T-cell (primary cell): ENCODE results near the gene IQGAP1. TPM values are rescaled to one million over a fixed set of nuclear protein-coding genes. Genes with fewer than 3 reads are reported as not detected.
"Not testable (repeated sequence)": the region's sequence is repeated elsewhere in the genome, so short reads cannot be mapped to it uniquely, and the experiment has no call there.

Source experiments
- ATAC-seq, 4 experiments: fragments of 200-7000 bp in 3 of 4; fragments of 150-1000 bp in 1 of 4; cut with Tn5 transposase; replicated peaks in 1 of 4; 1 replicate in 3 of 4; 2 replicates in 1 of 4; pipeline ENCODE4 v1.10.0; 2021; ENCODE audit warnings: moderate library complexity in 3 of 4, mild to moderate bottlenecking in 2 of 4, moderate number of reproducible peaks in 1 of 4
- CTCF ChIA-PET, 2 donors: fragments of 300-600 bp; sonication (Branson Sonifier 250); formaldehyde crosslinking; loops; one replicate each; lab custom pipeline; 2022; ENCODE audit warnings: antibody characterized with exemption in 2 of 2; lab: Charles Lee
- POLR2A ChIA-PET, 2 donors: fragments of 300-600 bp; sonication (Branson Sonifier 250); formaldehyde crosslinking; loops; one replicate each; lab custom pipeline; 2022; ENCODE audit warnings: antibody characterized with exemption in 2 of 2; lab: Charles Lee
- DNase-seq, 35 experiments: peaks; one replicate each; pipeline versions ENCODE4 v3.0.0 to v3.0.0-alpha.2; 2013 to 2023
- H3K27ac ChIP-seq: one replicate; pipeline ENCODE4 v1.5.1; 2013; ENCODE audit warnings: low read length
- H3K27me3 ChIP-seq, 2 experiments: replicated peaks in 1 of 2; 1 replicate in 1 of 2; 2 replicates in 1 of 2; pipeline versions ENCODE4 v1.6.1 to v1.7.0; 2013; ENCODE audit warnings: low read length in 1 of 2, mixed read lengths in 1 of 2; ENCODE audit not compliant: control insufficient read depth in 2 of 2, insufficient read depth in 2 of 2; ENCODE audit errors: extremely low read depth in 1 of 2
- H3K36me3 ChIP-seq, 2 donors: 1 replicate in 1 of 2; 2 replicates in 1 of 2; pipeline versions ENCODE4 v1.6.1 to v1.7.0; 2013; ENCODE audit warnings: low read length in 1 of 2; ENCODE audit not compliant: control insufficient read depth in 2 of 2, insufficient read depth in 1 of 2; ENCODE audit errors: extremely low read depth in 1 of 2
- H3K4me1 ChIP-seq, 2 experiments: 1 replicate in 1 of 2; 2 replicates in 1 of 2; pipeline versions ENCODE4 v1.6.1 to v1.7.0; 2013; ENCODE audit warnings: low read length in 2 of 2, mixed read lengths in 1 of 2; ENCODE audit not compliant: insufficient read depth in 2 of 2, control insufficient read depth in 1 of 2; ENCODE audit errors: extremely low read depth in 1 of 2
- H3K4me3 ChIP-seq, 2 donors: 1 replicate in 1 of 2; 2 replicates in 1 of 2; pipeline versions ENCODE4 v1.5.1 to v1.7.0; 2013; ENCODE audit warnings: mild to moderate bottlenecking in 2 of 2, low read length in 1 of 2, moderate library complexity in 1 of 2; ENCODE audit not compliant: control insufficient read depth in 1 of 2; ENCODE audit errors: extremely low read depth in 1 of 2
- H3K9me3 ChIP-seq: 2 replicates; pipeline ENCODE4 v1.7.0; 2013
- H3K27ac Mint-ChIP-seq, 2 donors: one replicate each; pipeline ENCODE4 v1.8.0; 2020 to 2021; ENCODE audit warnings: mild to moderate bottlenecking in 2 of 2, mixed read lengths in 2 of 2
- H3K27me3 Mint-ChIP-seq, 2 donors: one replicate each; pipeline ENCODE4 v1.8.0; 2021 to 2022; ENCODE audit warnings: mixed read lengths in 2 of 2
- H3K36me3 Mint-ChIP-seq: one replicate; pipeline ENCODE4 v1.8.0; 2021; ENCODE audit warnings: mixed read lengths
- H3K4me1 Mint-ChIP-seq, 3 donors: one replicate each; pipeline ENCODE4 v1.8.0; 2020 to 2022; ENCODE audit warnings: mixed read lengths in 3 of 3, mild to moderate bottlenecking in 1 of 3
- H3K4me3 Mint-ChIP-seq, 3 donors: one replicate each; pipeline ENCODE4 v1.8.0; 2020 to 2022; ENCODE audit warnings: mild to moderate bottlenecking in 3 of 3, mixed read lengths in 3 of 3, moderate library complexity in 3 of 3
- H3K9me3 Mint-ChIP-seq, 3 donors: one replicate each; pipeline ENCODE4 v1.8.0; 2020 to 2022; ENCODE audit warnings: mixed read lengths in 3 of 3
- WGBS: methylation state at CpG from one replicate; pipeline ENCODE4 v1.1.5; 2013; ENCODE audit warnings: missing lambda C conversion rate; ENCODE audit not compliant: insufficient coverage; 5-methylcytosine and 5-hydroxymethylcytosine counted together
- total RNA-seq, 35 experiments: library from RNA in 6 of 35; stranded (reverse) in 6 of 35; fragments of 120-200 nt in 1 of 35; gene quantifications; one replicate each; pipeline versions ENCODE4 v1.2.1 to v1.2.4 and lab custom pipeline; 2013 to 2026

Gene IQGAP1
- total RNA-seq, 5 donors from 2014 or later (not counting 1 experiment from before 2014, with no cell fraction given) = 125 to 158 (median 127) TPM

- Histone ChIP-seq H3K4me3 (no peak overlapping the region), H3K27ac (no peak overlapping the region), H3K27me3 (no peaks in the 10 kb centered on the region), H3K9me3 (no peaks in the 10 kb centered on the region), H3K4me1 (peaks cover 15 to 18% of the 10 kb centered on the region in 2 experiments), H3K36me3 (no peaks in the 10 kb centered on the region)
- Mint-ChIP-seq H3K27ac (no peak overlapping the region), H3K4me3 (no peak overlapping the region), H3K4me1 (peaks cover 14 to 20% (median 18%) of the 10 kb centered on the region in 3 donors), H3K9me3 (no peaks in the 10 kb centered on the region), H3K36me3 (no peaks in the 10 kb centered on the region), H3K27me3 (no peaks in the 10 kb centered on the region)
- CTCF ChIA-PET = interaction anchor here in 1 of 2 donors (0.5 kb wide), 1 partner anchor 16 kb away, joined by 3 read pairs; no protein-coding TSS in a partner anchor
- DNase-seq (no peak), ATAC-seq (no peak)
- POLR2A ChIA-PET = interaction anchor here in 1 of 2 donors (0.6 kb wide), 1 partner anchor 957 kb away, joined by 4 read pairs; no protein-coding TSS in a partner anchor
- no CpG with 5 or more reads among the region's 2 CpGs for WGBS
Measured at GRCh38 chr15:90345857-90346256, 42.2 kb upstream of the IQGAP1 start.

- H3K36me3 Mint-ChIP-seq, DNase-seq, H3K9me3 Mint-ChIP-seq, H3K36me3 ChIP-seq, H3K27ac ChIP-seq, ATAC-seq, POLR2A ChIA-PET, H3K9me3 ChIP-seq, CTCF ChIA-PET, H3K4me3 Mint-ChIP-seq, H3K27me3 Mint-ChIP-seq, H3K27ac Mint-ChIP-seq, H3K4me3 ChIP-seq, H3K27me3 ChIP-seq: not testable (repeated sequence)
- H3K4me1 ChIP-seq = peaks cover 15 to 17% of the 10 kb centered on the region in 2 experiments
- no CpG with 5 or more reads among the region's 1 CpG for WGBS
- H3K4me1 Mint-ChIP-seq = peaks cover 16 to 20% (median 20%) of the 10 kb centered on the region in 3 donors
Measured at GRCh38 chr15:90347431-90348065, 40.5 kb upstream of the IQGAP1 start.

- H3K9me3 Mint-ChIP-seq = no peaks in the 10 kb centered on the region
- 96% methylated on average over 6 of the region's 6 CpGs for WGBS
- peaks cover 11 to 14% (median 12%) of the 10 kb centered on the region in 3 donors for H3K4me1 Mint-ChIP-seq
- Histone ChIP-seq H3K4me3 (no peak overlapping the region), H3K9me3 (no peaks in the 10 kb centered on the region), H3K27me3 (peaks cover 0 to 10% of the 10 kb centered on the region in 2 experiments), H3K27ac (no peak overlapping the region), H3K36me3 (no peaks in the 10 kb centered on the region), H3K4me1 (peaks cover 8 to 17% of the 10 kb centered on the region in 2 experiments)
- CTCF ChIA-PET = no interaction called here
- POLR2A ChIA-PET = interaction anchor here in 1 of 2 donors (0.6 kb wide), 1 partner anchor 260 kb away, joined by 5 read pairs; no protein-coding TSS in a partner anchor
- no peak for DNase-seq
- H3K4me3 Mint-ChIP-seq = no peak overlapping the region
- no peak overlapping the region for H3K27ac Mint-ChIP-seq
- no peaks in the 10 kb centered on the region for H3K27me3 Mint-ChIP-seq
- H3K36me3 Mint-ChIP-seq = no peaks in the 10 kb centered on the region
- no peak for ATAC-seq
Measured at GRCh38 chr15:90348456-90348855, 39.6 kb upstream of the IQGAP1 start.

- ChIA-PET POLR2A (interaction anchor here in 1 of 2 donors (0.6 kb wide), 1 partner anchor 260 kb away, joined by 5 read pairs; no protein-coding TSS in a partner anchor), CTCF (no interaction called here)
- no peak overlapping the region for H3K27ac Mint-ChIP-seq
Measured at GRCh38 chr15:90349072-90349471, 39.0 kb upstream of the IQGAP1 start.

GRCh38 chr15:90349821-90350220 lies 38.2 kb upstream of the IQGAP1 start:
- H3K36me3 Mint-ChIP-seq = no peaks in the 10 kb centered on the region
- H3K4me3 Mint-ChIP-seq = no peak overlapping the region
- Histone ChIP-seq H3K4me3 (no peak overlapping the region), H3K27me3 (peaks cover 0 to 10% of the 10 kb centered on the region in 2 experiments), H3K27ac (no peak overlapping the region), H3K36me3 (no peaks in the 10 kb centered on the region), H3K4me1 (peaks cover 6 to 16% of the 10 kb centered on the region in 2 experiments), H3K9me3 (no peaks in the 10 kb centered on the region)
- peak in 1 of 35 experiments; percentile 25 for DNase-seq
- 62% methylated on average over 5 of the region's 9 CpGs for WGBS
- peak overlapping the region in 1 of 2 donors; percentile 40 for H3K27ac Mint-ChIP-seq
- POLR2A ChIA-PET = no interaction called here
- H3K4me1 Mint-ChIP-seq = peaks cover 6 to 10% (median 7%) of the 10 kb centered on the region in 3 donors
- CTCF ChIA-PET = no interaction called here
- no peaks in the 10 kb centered on the region for H3K27me3 Mint-ChIP-seq
- no peak for ATAC-seq
- H3K9me3 Mint-ChIP-seq = no peaks in the 10 kb centered on the region

More at GRCh38 chr15:90349072-90349471, 39.0 kb upstream of the IQGAP1 start:
- no peaks in the 10 kb centered on the region for H3K9me3 Mint-ChIP-seq
- H3K4me1 Mint-ChIP-seq = peaks cover 6 to 10% (median 7%) of the 10 kb centered on the region in 3 donors
- DNase-seq = no peak
- no peak overlapping the region for H3K4me3 ChIP-seq
- H3K27ac ChIP-seq = no peak overlapping the region
- no peaks in the 10 kb centered on the region for H3K36me3 ChIP-seq
- no peaks in the 10 kb centered on the region for H3K36me3 Mint-ChIP-seq
- H3K4me1 ChIP-seq = peaks cover 6 to 16% of the 10 kb centered on the region in 2 experiments
- 98% methylated on average over 8 of the region's 21 CpGs for WGBS
- H3K27me3 ChIP-seq = peaks cover 0 to 10% of the 10 kb centered on the region in 2 experiments
- no peaks in the 10 kb centered on the region for H3K27me3 Mint-ChIP-seq
- H3K4me3 Mint-ChIP-seq = no peak overlapping the region
- no peaks in the 10 kb centered on the region for H3K9me3 ChIP-seq
- ATAC-seq = no peak

- Mint-ChIP-seq H3K27ac (no peak overlapping the region), H3K27me3 (no peaks in the 10 kb centered on the region), H3K4me1 (peaks cover 6 to 10% (median 7%) of the 10 kb centered on the region in 3 donors), H3K4me3 (peak overlapping the region; percentile 83 to 91 (median 87)), H3K9me3 (no peaks in the 10 kb centered on the region), H3K36me3 (no peaks in the 10 kb centered on the region)
- H3K4me1 ChIP-seq = peaks cover 6 to 16% of the 10 kb centered on the region in 2 experiments
- H3K9me3 ChIP-seq = no peaks in the 10 kb centered on the region
- ChIA-PET CTCF (interaction anchor here in 1 of 2 donors (0.7 to 1.6 kb wide), 2 partner anchors 11 to 127 kb away, joined by 4 to 6 read pairs; no protein-coding TSS in a partner anchor), POLR2A (no interaction called here)
- peaks cover 0 to 10% of the 10 kb centered on the region in 2 experiments for H3K27me3 ChIP-seq
- DNase-seq = peak in 1 of 35 experiments; percentile 4
- peak; percentile 4 to 18 (median 6) for ATAC-seq
- 37% methylated on average over 24 of the region's 25 CpGs for WGBS
- peak overlapping the region; percentile 56 to 80 for H3K4me3 ChIP-seq
- H3K36me3 ChIP-seq = no peaks in the 10 kb centered on the region
- H3K27ac ChIP-seq = no peak overlapping the region
Measured at GRCh38 chr15:90351479-90352106, 36.4 kb upstream of the IQGAP1 start.
